ENCODE measurements around the gene COCH.

DNA sequence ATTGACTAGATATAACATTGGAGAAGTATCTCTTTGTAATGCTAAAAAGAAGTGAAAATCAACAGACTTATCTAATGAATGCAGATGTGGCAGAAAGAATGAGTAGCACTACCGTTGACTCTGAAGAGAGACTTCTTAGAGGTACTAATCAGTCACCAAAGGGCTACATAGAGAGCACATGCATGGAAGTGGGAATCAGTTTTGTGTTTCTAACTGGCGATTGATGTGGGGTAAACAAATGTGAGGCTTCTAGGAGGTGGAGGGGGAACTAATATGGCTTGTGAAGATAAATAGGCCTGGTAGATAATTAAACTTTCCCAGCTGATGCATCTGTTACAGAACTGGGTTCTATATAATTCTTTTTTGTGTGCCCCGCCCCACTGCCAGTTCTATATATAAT is 10.5 kb downstream of the COCH start:
- TF ChIP-seq POLR2A (IDR thresholded peaks at IDR 0.05), result no peak
- TF ChIP-seq, protein P1, sequence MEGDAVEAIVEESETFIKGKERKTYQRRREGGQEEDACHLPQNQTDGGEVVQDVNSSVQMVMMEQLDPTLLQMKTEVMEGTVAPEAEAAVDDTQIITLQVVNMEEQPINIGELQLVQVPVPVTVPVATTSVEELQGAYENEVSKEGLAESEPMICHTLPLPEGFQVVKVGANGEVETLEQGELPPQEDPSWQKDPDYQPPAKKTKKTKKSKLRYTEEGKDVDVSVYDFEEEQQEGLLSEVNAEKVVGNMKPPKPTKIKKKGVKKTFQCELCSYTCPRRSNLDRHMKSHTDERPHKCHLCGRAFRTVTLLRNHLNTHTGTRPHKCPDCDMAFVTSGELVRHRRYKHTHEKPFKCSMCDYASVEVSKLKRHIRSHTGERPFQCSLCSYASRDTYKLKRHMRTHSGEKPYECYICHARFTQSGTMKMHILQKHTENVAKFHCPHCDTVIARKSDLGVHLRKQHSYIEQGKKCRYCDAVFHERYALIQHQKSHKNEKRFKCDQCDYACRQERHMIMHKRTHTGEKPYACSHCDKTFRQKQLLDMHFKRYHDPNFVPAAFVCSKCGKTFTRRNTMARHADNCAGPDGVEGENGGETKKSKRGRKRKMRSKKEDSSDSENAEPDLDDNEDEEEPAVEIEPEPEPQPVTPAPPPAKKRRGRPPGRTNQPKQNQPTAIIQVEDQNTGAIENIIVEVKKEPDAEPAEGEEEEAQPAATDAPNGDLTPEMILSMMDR (IDR thresholded peaks at IDR 0.05), result no peak
- TF ChIP-seq POLR2AphosphoS5 (IDR thresholded peaks at IDR 0.05), result no peak

All from prostate gland (tissue), 2 donors.